ENCODE data around the gene XRCC1. TPM values are rescaled to one million over a fixed set of nuclear protein-coding genes. Genes with fewer than 3 reads are reported as not detected.
A peak's percentile ranks its signal among the peaks of the same experiment; 100 is the strongest.
"Not testable (repeated sequence)": the region's sequence is repeated elsewhere in the genome, so short reads cannot be mapped to it uniquely, and the experiment has no call there.

The XRCC1 gene
- total RNA-seq, 1 donor from 2014 or later, result 10.5 TPM

- TF ChIP-seq, protein P1, sequence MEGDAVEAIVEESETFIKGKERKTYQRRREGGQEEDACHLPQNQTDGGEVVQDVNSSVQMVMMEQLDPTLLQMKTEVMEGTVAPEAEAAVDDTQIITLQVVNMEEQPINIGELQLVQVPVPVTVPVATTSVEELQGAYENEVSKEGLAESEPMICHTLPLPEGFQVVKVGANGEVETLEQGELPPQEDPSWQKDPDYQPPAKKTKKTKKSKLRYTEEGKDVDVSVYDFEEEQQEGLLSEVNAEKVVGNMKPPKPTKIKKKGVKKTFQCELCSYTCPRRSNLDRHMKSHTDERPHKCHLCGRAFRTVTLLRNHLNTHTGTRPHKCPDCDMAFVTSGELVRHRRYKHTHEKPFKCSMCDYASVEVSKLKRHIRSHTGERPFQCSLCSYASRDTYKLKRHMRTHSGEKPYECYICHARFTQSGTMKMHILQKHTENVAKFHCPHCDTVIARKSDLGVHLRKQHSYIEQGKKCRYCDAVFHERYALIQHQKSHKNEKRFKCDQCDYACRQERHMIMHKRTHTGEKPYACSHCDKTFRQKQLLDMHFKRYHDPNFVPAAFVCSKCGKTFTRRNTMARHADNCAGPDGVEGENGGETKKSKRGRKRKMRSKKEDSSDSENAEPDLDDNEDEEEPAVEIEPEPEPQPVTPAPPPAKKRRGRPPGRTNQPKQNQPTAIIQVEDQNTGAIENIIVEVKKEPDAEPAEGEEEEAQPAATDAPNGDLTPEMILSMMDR (IDR thresholded peaks at IDR 0.05; ENCODE audit: insufficient read depth, low read length, severe bottlenecking), result no peak
- no peak overlapping the region for H3K4me3 ChIP-seq (ENCODE audit: low read depth, low read length)
- peaks cover 25% of the 10 kb centered on the region for H3K36me3 ChIP-seq (ENCODE audit: control insufficient read depth, insufficient read depth, low read length)
- FAIRE-seq (peak; percentile 60), DNase-seq (ENCODE audit: low read depth) (no peak)
- no peaks in the 10 kb centered on the region for H3K27me3 ChIP-seq (ENCODE audit: control insufficient read depth, insufficient read depth, low read length)
These were observed 23.7 kb downstream of the XRCC1 start for GRCh38 chr19:43551399-43552197.

DNA sequence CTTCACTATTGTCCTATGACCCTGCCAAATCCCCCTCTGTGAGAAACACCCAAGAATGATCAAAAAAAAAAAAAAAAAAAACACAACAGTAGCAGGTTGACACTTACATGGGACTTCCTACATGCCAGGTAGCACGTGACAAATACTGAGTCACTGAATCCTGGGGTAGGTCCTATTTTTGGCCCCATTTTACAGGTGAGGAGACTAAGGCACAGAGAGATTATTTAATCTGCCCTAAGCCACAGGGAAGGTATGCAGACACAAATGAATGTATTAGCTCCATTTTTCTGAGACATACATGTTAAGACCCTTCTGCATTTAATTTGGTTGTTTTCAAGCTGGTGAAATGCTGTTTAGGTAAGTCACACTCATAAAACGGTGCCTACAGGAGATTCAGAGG, 26.6 kb downstream of the XRCC1 start:
- peaks cover 25% of the 10 kb centered on the region for H3K36me3 ChIP-seq (ENCODE audit: control insufficient read depth, insufficient read depth, low read length)
- peak; percentile 9 for DNase-seq (ENCODE audit: low read depth)
- H3K27me3 ChIP-seq (ENCODE audit: control insufficient read depth, insufficient read depth, low read length), result no peaks in the 10 kb centered on the region
- TF ChIP-seq, protein P1 (IDR thresholded peaks at IDR 0.05; ENCODE audit: insufficient read depth, low read length, severe bottlenecking), result no peak
- no peak overlapping the region for H3K4me3 ChIP-seq (ENCODE audit: low read depth, low read length)
- FAIRE-seq, result no peak

GRCh38 chr19:43547926-43548325, 27.4 kb downstream of the XRCC1 start:
- not testable (repeated sequence) for DNase-seq (ENCODE audit: low read depth); H3K4me3 ChIP-seq (ENCODE audit: low read depth, low read length); FAIRE-seq; H3K27me3 ChIP-seq (ENCODE audit: control insufficient read depth, insufficient read depth, low read length)
- peaks cover 23% of the 10 kb centered on the region for H3K36me3 ChIP-seq (ENCODE audit: control insufficient read depth, insufficient read depth, low read length)

- TF ChIP-seq, protein P1 (IDR thresholded peaks at IDR 0.05; ENCODE audit: insufficient read depth, low read length, severe bottlenecking), result no peak
- no peak overlapping the region for H3K4me3 ChIP-seq (ENCODE audit: low read depth, low read length)
- H3K36me3 ChIP-seq (ENCODE audit: control insufficient read depth, insufficient read depth, low read length), result peaks cover 18% of the 10 kb centered on the region
- no peaks in the 10 kb centered on the region for H3K27me3 ChIP-seq (ENCODE audit: control insufficient read depth, insufficient read depth, low read length)
- no peak for DNase-seq (ENCODE audit: low read depth)
- FAIRE-seq, result no peak
These were observed 28.7 kb downstream of the XRCC1 start for GRCh38 chr19:43546581-43546980.

GRCh38 chr19:43545981-43546380, 29.3 kb downstream of the XRCC1 start:
- H3K27me3 ChIP-seq (ENCODE audit: control insufficient read depth, insufficient read depth, low read length), result no peaks in the 10 kb centered on the region
- no peak overlapping the region for H3K4me3 ChIP-seq (ENCODE audit: low read depth, low read length)
- H3K36me3 ChIP-seq (ENCODE audit: control insufficient read depth, insufficient read depth, low read length), result peaks cover 14% of the 10 kb centered on the region
- DNase-seq (ENCODE audit: low read depth), result no peak
- FAIRE-seq, result no peak
- TF ChIP-seq, protein P1 (IDR thresholded peaks at IDR 0.05; ENCODE audit: insufficient read depth, low read length, severe bottlenecking), result no peak

GRCh38 chr19:43545276-43545675, 30.1 kb downstream of the XRCC1 start:
- H3K4me3 ChIP-seq (ENCODE audit: low read depth, low read length), result no peak overlapping the region
- TF ChIP-seq, protein P1 (IDR thresholded peaks at IDR 0.05; ENCODE audit: insufficient read depth, low read length, severe bottlenecking), result no peak
- H3K36me3 ChIP-seq (ENCODE audit: control insufficient read depth, insufficient read depth, low read length), result peaks cover 10% of the 10 kb centered on the region
- FAIRE-seq (no peak), DNase-seq (ENCODE audit: low read depth) (no peak)
- H3K27me3 ChIP-seq (ENCODE audit: control insufficient read depth, insufficient read depth, low read length), result no peaks in the 10 kb centered on the region

Data from bronchial epithelial cell (primary cell).